Gastroesophageal sphincter (tissue), 3 donors: Measurements from ENCODE around the gene PPP1R14C.

Experiments used
- EP300 ChIP-seq: sonication (generic); formaldehyde crosslinking; IDR thresholded peaks from one replicate; pipeline ENCODE4 v1.6.1; 2017; ENCODE audit warnings: antibody characterized with exemption, mild to moderate bottlenecking
- POLR2A ChIP-seq, 2 donors: fragments of 450-650 bp; IDR thresholded peaks; one replicate each; pipeline ENCODE4 v1.6.1; 2017; ENCODE audit warnings: antibody characterized with exemption in 2 of 2, mild to moderate bottlenecking in 2 of 2, moderate library complexity in 1 of 2
- TF ChIP-seq, protein P1 (sequence below), 4 experiments: fragments of 200-600 bp in 2 of 4; fragments of 450-650 bp in 2 of 4; sonication (generic) in 1 of 4; IDR thresholded peaks; one replicate each; pipeline ENCODE4 v1.5.1; 2017 to 2019; ENCODE audit warnings: antibody characterized with exemption in 4 of 4, mild to moderate bottlenecking in 2 of 4, moderate library complexity in 2 of 4

DNA sequence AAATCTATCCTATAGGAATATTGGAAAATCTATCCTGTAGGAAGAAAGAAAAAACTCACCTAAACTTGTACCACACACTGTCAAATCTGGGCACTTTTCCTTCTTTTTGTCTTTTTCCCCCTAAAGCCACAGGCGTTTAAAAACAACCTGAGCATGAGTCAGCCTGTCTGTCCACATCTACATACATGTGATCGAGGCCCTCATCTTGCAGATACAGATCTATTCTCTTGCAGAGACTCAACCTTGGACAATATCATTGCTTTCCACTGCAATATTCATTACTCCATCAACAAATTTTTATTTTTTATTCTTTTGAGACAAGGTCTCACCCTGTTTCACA is 130.1 kb downstream of the PPP1R14C start:
- TF ChIP-seq, protein P1, sequence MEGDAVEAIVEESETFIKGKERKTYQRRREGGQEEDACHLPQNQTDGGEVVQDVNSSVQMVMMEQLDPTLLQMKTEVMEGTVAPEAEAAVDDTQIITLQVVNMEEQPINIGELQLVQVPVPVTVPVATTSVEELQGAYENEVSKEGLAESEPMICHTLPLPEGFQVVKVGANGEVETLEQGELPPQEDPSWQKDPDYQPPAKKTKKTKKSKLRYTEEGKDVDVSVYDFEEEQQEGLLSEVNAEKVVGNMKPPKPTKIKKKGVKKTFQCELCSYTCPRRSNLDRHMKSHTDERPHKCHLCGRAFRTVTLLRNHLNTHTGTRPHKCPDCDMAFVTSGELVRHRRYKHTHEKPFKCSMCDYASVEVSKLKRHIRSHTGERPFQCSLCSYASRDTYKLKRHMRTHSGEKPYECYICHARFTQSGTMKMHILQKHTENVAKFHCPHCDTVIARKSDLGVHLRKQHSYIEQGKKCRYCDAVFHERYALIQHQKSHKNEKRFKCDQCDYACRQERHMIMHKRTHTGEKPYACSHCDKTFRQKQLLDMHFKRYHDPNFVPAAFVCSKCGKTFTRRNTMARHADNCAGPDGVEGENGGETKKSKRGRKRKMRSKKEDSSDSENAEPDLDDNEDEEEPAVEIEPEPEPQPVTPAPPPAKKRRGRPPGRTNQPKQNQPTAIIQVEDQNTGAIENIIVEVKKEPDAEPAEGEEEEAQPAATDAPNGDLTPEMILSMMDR (IDR thresholded peaks at IDR 0.05), result no peak
- TF ChIP-seq POLR2A (IDR thresholded peaks at IDR 0.05) (no peak), EP300 (no peak)
